ENCODE results near the gene SORCS3.

Gene SORCS3

GRCh38 chr10:105025092-105025491 lies 384.0 kb downstream of the SORCS3 start:
- DNase-seq, result no peak

GRCh38 chr10:105026566-105026965 lies 385.5 kb downstream of the SORCS3 start:
- no peak for DNase-seq

DNA sequence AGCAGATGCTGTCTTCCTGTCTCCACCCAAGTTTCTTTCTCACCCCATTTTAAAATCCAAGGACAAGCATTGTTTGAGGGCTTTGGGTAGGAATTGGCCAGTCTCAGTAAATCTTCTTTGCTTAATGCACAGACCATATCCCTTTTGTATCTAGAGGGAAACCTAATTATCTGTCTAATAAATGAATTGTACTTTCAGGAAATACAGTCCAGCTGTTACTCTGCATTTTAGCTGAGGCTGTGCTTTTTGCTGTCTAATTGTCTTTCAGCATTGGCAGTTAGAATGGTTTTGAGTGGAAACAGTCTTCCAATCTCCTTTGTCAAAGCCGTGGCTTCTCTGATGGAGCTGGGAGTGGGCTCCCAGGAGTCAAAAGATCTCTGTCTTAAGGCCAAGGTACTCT lies 388.2 kb downstream of the SORCS3 start:
- DNase-seq, result no peak

DNA sequence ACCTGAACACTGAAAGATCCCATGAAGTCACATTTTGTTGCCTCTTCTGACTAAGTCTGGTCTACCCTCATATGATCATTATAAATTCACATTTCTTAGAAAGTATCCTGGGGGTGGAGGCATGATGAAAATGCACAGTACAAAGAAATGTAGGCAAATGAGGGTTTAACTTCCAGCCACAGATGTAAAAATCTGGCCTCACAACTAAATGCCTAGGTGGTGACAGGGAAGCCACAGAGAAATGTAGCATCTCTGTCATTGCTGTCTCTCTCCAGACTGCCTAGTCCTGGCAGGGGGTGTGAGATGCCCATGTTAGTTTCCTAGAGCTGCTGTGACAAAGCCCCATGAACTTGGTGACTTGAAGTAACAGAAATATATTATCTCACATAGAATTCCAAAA lies 395.9 kb downstream of the SORCS3 start:
- no peak for DNase-seq

GRCh38 chr10:105041956-105042355 lies 400.9 kb downstream of the SORCS3 start:
- DNase-seq, result no peak

DNA sequence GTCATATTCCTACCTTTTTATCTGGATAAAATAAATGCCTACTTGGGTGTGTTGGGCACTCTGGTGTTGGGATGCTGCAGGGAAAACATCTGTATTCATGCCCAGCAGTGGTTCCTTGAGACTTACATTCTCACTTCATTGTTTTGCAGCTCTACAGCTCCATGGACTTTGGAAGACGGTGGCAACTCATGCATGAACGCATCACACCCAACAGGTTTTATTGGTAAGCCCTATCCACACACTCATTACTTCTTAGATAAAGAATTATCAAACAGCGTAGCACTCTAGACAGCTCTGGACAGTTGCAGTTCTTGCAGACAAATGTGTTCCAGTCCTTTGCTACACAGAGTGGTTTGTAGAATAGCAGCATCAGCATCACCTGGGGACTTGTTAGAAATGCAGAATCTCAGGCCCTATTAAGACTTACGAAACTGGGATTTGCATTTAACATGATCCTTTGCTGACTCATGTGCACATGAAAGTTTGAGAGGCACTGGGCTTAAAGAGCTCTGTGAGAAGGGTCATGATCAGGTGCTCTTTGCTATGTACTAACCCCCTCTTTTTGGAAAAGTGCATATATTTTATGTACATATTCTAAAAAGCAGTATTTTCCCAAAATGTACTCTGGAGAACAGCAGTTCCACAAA lies 401.9 kb downstream of the SORCS3 start:
- peak; percentile 24 for DNase-seq

GRCh38 chr10:105044902-105045301 lies 403.8 kb downstream of the SORCS3 start:
- no peak for DNase-seq

- DNase-seq, result no peak
Observed at GRCh38 chr10:105056413-105056812, 415.3 kb downstream of the SORCS3 start.

GRCh38 chr10:105062951-105063350 lies 421.9 kb downstream of the SORCS3 start:
- no peak for DNase-seq

DNA sequence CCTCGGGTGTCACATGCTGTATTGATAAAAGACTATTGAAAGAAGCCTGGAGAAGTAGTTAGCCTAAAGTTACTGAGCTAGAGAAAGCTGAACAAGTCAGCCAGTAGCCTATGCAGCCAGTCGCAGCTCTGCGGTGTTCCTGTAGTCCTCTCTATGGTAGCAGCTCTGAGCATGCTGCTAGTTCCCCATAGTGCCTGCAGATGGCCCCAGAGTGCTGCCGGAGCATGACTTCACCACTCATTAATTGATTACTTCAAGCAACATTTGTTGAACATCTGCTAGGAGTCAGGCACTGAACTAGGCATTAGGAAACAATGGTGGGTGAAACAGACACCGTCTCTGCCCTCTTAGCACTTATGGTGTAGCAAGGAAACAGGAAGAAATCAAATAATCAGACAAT lies 422.7 kb downstream of the SORCS3 start:
- no peak for DNase-seq

- no peak for DNase-seq
Observed at GRCh38 chr10:105068497-105068896, 427.4 kb downstream of the SORCS3 start.

GRCh38 chr10:105070249-105070648 lies 429.2 kb downstream of the SORCS3 start:
- DNase-seq, result no peak

GRCh38 chr10:105070952-105071351 lies 429.9 kb downstream of the SORCS3 start:
- no peak for DNase-seq

GRCh38 chr10:105071980-105072379 lies 430.9 kb downstream of the SORCS3 start:
- DNase-seq, result no peak

DNA sequence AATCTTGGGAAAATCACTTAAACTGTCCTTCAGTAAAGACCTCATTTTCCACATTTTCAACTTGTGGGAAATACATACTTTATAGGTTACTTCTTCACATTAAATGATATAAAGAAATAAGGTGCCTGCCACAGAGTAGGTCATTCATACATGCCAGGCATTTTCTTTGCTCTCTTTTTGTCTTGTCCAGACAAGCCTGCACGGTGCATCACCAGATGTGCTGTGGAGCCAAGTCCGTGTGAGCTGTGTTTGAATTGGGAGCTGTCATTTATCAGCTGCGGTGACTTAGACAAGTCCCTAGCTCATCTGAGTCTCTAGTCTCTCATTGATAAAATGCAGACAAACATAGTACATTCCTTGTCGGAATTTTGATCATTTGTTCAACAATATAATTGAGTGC lies 432.9 kb downstream of the SORCS3 start:
- DNase-seq, result no peak

GRCh38 chr10:105075031-105075430 lies 433.9 kb downstream of the SORCS3 start:
- no peak for DNase-seq

GRCh38 chr10:105085980-105086379 lies 444.9 kb downstream of the SORCS3 start:
- no peak for DNase-seq

DNA sequence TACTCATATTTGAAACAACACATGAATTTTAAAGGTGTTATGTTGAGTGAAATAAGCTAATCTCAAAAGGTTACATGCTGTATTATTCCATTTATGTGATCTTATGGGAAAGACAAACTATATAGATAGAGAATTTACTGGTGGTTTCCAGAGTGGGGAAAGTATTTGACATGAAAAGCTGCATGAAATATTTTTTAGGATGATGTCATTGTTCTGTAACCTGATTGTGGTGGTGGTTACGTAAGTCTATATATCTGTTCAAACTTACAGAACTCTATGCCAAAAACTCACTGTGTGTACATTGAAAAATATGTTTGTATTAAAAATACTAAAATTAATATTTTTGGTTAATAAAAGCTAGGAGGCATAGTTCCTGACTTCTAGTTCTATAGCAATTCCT lies 453.0 kb downstream of the SORCS3 start:
- DNase-seq, result no peak

GRCh38 chr10:105096316-105096715 lies 455.2 kb downstream of the SORCS3 start:
- DNase-seq, result no peak

DNA sequence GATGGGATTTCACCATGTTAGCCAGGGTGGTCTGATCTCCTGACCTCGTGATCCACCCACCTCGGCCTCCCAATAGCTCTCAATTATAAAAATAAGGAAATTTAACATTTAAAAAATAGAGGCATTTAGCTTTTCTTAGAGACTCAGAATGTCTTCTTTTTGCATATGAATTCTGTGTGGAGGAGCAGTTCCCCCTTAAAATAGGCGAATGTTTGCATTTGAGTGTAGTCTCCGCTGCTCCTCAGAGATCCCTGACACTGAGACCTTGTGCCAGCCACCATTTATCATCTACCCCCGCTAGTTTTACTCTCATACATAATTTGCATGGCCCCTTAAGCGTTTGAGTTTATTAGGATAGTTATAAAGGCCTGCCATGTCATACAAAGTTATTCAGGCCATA lies 461.9 kb downstream of the SORCS3 start:
- no peak for DNase-seq

GRCh38 chr10:105104297-105104696 lies 463.2 kb downstream of the SORCS3 start:
- no peak for DNase-seq

DNA sequence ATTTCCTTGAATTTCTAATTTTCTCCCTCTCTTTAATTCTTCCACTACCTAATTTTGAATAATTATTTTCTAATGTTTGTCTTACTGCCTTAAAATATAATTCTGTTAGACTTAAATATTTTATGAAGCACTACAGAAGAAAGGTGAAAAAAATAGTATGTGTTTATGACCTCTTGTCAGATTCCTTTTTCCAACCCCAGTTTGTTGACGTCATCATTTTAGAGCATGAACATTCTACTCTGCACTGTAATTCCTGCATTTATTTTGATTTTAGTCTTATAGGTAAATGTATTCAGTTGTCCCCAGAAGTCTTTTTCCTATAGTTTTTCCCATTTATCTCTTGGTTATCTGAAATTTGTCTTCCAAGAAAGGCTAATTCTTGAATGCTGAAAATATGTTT lies 468.1 kb downstream of the SORCS3 start:
- DNase-seq, result no peak

DNA sequence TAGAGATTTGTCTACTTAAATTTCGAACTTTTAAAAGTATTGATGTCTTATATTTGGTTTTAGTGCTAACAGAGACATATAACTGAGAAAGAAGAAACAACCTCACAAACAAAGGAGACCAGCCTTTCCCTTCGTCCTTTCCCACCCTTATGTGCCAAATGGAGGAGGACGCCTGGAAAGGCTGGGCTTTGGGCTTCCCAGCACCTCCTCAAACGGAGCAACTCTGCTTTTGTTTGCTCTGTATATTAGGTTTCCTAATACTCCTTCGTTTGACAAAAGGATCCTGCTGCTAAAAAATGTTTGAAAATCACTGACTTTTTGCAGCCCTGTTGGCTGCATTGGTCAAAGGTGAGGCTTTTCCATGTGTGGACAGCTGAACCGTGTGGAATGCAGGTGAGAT lies 471.8 kb downstream of the SORCS3 start:
- no peak for DNase-seq

GRCh38 chr10:105113666-105114065 lies 472.6 kb downstream of the SORCS3 start:
- no peak for DNase-seq

DNA sequence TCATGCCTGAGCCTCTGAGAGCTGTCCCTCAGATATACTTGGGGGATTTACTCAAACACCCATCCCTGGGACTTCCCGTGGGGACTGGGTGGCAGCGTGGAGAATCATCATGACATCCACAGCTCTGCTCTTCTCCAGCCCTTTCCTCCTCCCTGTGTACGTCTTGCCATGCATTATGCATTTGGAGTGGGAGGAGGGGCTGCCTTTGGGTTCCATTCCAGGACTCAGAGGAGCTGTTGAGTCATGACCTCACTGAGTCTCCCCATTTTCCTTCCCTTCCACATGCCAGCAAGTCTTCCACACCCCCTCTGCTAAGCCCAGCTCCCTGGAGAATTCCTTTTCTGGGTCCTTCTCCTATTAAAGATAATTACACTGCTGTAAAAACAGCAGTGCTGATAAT lies 480.7 kb downstream of the SORCS3 start:
- DNase-seq, result no peak

DNA sequence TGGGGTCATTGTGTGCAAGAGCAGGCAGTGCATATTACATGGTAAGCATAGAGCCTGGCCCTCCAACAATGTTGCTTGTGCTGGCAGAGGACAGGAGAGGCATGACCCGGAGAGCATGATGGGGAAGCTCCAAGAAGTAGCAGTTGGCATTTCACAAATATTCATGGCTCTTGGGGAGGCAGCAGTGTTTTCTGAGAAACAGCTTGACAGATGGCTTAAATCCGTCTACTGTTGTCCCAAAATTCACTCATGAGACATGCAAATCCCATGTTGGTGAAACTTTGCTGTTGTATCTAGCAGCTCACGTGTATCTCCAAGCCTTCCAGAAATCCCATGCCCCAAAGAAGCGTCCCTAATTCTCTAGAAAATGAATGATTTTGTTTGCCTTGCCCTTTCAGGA lies 487.0 kb downstream of the SORCS3 start:
- DNase-seq, result no peak
